ENCODE measurements around the gene CDA. TPM values are rescaled to one million over a fixed set of nuclear protein-coding genes. Genes with fewer than 3 reads are reported as not detected.

Gene CDA
- total RNA-seq, 1 donor from 2014 or later, result 2.0 TPM

DNA sequence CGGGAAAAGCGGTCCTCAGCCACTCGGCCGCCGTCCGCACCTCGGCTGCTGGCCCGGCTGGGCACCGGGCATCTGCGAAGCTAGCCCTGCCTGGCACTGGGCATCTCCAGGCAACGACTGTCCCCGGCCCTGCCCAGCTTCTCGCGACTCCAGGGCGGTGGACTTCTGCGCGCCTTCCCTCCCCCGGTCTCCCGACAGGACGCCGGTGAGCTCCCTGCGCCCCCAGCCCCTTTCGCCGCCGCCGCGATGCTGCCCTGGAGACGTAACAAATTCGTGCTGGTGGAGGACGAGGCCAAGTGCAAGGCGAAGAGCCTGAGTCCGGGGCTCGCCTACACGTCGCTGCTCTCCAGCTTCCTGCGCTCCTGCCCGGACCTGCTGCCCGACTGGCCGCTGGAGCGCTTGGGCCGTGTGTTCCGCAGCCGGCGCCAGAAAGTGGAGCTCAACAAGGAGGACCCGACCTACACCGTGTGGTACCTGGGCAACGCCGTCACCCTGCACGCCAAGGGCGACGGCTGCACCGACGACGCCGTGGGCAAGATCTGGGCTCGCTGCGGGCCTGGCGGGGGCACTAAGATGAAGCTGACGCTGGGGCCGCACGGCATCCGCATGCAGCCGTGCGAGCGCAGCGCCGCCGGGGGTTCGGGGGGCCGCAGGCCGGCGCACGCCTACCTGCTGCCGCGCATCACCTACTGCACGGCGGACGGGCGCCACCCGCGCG is 36.0 kb upstream of the CDA start:
- DNase-seq, result no peak
- H3K27ac ChIP-seq (replicated peaks), result peak overlapping the region; percentile 71
- H3K36me3 ChIP-seq, result no peaks in the 10 kb centered on the region
- H3K27me3 ChIP-seq (ENCODE audit: low read depth), result peaks cover 72% of the 10 kb centered on the region
- peak overlapping the region; percentile 67 for H3K4me3 ChIP-seq
- H3K4me1 ChIP-seq, result peaks cover 50% of the 10 kb centered on the region
- TF ChIP-seq, protein P1, sequence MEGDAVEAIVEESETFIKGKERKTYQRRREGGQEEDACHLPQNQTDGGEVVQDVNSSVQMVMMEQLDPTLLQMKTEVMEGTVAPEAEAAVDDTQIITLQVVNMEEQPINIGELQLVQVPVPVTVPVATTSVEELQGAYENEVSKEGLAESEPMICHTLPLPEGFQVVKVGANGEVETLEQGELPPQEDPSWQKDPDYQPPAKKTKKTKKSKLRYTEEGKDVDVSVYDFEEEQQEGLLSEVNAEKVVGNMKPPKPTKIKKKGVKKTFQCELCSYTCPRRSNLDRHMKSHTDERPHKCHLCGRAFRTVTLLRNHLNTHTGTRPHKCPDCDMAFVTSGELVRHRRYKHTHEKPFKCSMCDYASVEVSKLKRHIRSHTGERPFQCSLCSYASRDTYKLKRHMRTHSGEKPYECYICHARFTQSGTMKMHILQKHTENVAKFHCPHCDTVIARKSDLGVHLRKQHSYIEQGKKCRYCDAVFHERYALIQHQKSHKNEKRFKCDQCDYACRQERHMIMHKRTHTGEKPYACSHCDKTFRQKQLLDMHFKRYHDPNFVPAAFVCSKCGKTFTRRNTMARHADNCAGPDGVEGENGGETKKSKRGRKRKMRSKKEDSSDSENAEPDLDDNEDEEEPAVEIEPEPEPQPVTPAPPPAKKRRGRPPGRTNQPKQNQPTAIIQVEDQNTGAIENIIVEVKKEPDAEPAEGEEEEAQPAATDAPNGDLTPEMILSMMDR (IDR thresholded peaks at IDR 0.05; ENCODE audit: borderline replicate concordance), result no peak
- intact Hi-C loops (cut with micrococcal nuclease), result no loop called here
- no peaks in the 10 kb centered on the region for H3K9me3 ChIP-seq (replicated peaks)

DNA sequence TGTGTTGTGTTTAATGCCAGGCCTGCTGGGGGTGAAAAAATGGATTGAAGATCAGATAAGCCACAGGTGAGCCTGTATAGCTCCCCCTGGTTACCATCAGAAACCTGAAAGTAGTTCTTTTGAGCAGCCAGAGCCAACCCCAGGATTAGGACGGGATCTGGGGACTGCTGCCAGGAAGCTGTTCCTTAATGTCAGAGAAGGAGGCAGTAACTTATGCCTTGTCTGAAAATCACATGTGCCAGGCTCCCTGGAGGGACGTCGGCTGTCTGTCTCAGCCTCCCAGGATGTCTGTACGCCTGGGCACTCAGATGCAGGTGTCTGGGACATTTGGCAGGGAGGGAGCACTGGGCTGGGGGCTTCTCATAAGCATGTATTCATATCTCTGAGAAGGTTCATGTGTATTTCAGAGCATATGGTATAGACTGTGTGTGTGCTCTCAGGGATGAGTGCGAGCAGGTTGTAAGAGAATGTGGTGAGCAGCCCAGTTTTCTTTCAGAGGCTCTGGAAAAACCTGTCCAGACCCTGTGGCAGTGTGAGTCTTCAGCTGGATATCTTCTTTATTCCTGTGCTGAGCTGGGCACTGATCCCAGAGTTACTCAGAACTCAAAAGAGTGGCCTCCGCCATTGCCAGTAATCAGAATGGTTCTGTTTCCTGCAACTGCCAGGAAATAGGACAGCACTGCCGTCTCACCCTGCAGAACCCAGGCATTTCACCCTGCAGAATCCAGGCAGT is 33.7 kb upstream of the CDA start:
- H3K4me1 ChIP-seq, result peaks cover 57% of the 10 kb centered on the region
- DNase-seq, result no peak
- H3K27ac ChIP-seq (replicated peaks), result peak overlapping the region; percentile 43
- H3K36me3 ChIP-seq, result no peaks in the 10 kb centered on the region
- H3K4me3 ChIP-seq, result no peak overlapping the region
- peaks cover 49% of the 10 kb centered on the region for H3K27me3 ChIP-seq (ENCODE audit: low read depth)
- intact Hi-C loops (cut with micrococcal nuclease), result no loop called here
- H3K9me3 ChIP-seq (replicated peaks), result no peaks in the 10 kb centered on the region
- TF ChIP-seq, protein P1 (IDR thresholded peaks at IDR 0.05; ENCODE audit: borderline replicate concordance), result no peak

DNA sequence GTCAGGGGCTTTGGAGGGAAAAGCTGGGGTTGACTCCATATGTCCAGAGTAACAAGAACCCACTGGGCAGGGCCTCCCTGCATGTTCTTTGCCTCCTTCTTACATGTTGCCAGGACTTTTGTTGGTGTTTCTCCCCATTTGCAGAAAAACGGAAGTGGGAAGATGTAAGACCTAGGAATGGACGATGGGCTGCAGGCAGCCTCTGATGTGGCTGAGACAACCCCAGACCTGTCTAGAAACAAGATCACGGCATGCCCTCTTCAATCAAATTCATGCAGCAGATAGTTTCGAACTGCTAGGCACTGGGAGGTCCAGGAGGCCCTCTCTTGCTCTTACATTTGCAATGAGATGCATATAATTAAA is 33.2 kb upstream of the CDA start:
- DNase-seq, result no peak
- intact Hi-C loops (cut with micrococcal nuclease), result no loop called here
- no peak overlapping the region for H3K4me3 ChIP-seq
- peak overlapping the region; percentile 43 for H3K27ac ChIP-seq (replicated peaks)
- no peaks in the 10 kb centered on the region for H3K9me3 ChIP-seq (replicated peaks)
- H3K27me3 ChIP-seq (ENCODE audit: low read depth), result peaks cover 44% of the 10 kb centered on the region
- H3K4me1 ChIP-seq, result peaks cover 57% of the 10 kb centered on the region
- H3K36me3 ChIP-seq, result no peaks in the 10 kb centered on the region
- TF ChIP-seq, protein P1 (IDR thresholded peaks at IDR 0.05; ENCODE audit: borderline replicate concordance), result no peak

DNA sequence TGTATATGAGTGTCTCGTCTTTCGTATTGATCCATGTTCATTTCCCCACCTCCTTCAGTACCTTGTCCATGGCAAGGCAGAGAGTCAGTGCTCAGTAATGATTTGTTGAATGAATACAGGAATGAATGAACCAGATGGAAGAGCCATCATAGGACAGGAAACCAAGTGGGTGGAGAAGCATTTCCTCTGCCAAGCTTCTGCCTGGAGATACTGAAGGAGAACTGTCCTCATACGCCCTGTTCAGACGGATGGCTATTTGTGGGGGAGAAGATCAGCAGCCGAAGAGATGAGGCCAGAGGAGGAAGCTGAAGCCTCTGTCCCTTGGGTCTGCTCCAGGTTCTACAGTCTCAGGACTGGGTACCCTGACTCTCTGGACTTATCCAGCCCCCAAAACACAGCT is 30.7 kb upstream of the CDA start:
- Histone ChIP-seq H3K36me3 (no peaks in the 10 kb centered on the region), H3K4me3 (no peak overlapping the region), H3K9me3 (replicated peaks) (no peaks in the 10 kb centered on the region), H3K4me1 (peaks cover 34% of the 10 kb centered on the region), H3K27me3 (ENCODE audit: low read depth) (peaks cover 25% of the 10 kb centered on the region), H3K27ac (replicated peaks) (no peak overlapping the region)
- DNase-seq, result no peak
- intact Hi-C loops (cut with micrococcal nuclease), result no loop called here
- TF ChIP-seq, protein P1 (IDR thresholded peaks at IDR 0.05; ENCODE audit: borderline replicate concordance), result no peak

DNA sequence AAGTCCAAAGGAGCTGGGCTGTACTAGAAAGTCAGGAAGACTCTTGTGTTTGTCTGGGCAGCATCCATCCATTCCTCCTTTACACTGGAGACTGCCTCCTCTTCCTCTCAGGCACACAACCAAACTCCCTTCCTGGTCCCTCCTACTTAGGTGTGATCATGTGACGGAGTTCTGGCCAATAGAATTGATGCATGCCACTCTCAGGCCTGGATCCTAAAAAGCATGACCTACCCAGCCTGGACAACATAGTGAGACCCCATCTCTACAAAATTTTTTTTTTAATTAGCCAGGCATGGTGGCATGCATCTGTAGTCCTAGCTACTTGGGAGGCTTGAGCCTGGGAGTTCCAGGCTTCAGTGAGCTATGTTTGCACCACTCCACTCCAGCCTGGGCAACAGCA is 27.9 kb upstream of the CDA start:
- intact Hi-C loops (cut with micrococcal nuclease), result no loop called here
- DNase-seq, result no peak

More for the DNA sequence above, 27.9 kb upstream of the CDA start:
- TF ChIP-seq, protein P1 (IDR thresholded peaks at IDR 0.05; ENCODE audit: borderline replicate concordance), result no peak
- H3K9me3 ChIP-seq (replicated peaks), result no peaks in the 10 kb centered on the region
- no peaks in the 10 kb centered on the region for H3K36me3 ChIP-seq
- H3K4me1 ChIP-seq, result peaks cover 8% of the 10 kb centered on the region
- peaks cover 10% of the 10 kb centered on the region for H3K27me3 ChIP-seq (ENCODE audit: low read depth)
- H3K27ac ChIP-seq (replicated peaks), result no peak overlapping the region
- H3K4me3 ChIP-seq, result no peak overlapping the region
